ENCODE data around the gene STX12. TPM values are rescaled to one million over a fixed set of nuclear protein-coding genes. Genes with fewer than 3 reads are reported as not detected.
"Not testable (repeated sequence)": the region's sequence is repeated elsewhere in the genome, so short reads cannot be mapped to it uniquely, and the experiment has no call there.

STX12 gene
- total RNA-seq, 1 donor from 2014 or later = 26.5 TPM

DNA sequence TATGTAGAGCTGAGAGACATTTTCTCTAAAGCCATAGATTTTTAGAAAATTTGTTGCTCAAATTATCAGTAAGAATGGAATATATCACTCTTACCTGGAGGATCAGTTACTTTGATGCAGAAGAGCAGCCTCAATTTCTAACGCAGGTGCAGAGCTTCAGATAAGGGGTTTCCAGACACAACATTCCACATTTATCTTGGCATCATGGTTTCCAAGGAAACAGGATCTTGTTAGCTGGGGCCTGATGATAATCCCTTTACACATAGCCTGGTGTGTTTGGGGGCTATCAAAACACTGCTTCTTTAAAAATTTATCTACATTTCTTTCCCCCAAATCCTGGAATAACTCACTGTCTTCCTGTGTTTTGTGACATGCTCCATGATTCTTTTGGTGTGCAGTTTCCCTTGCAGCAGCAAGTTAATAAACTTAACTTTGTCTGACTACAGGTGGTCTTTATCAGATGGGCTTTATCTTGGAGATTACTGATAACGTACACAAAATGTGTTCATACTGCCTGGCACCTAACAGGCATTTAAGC lies 2.7 kb upstream of the STX12 start:
- no peaks in the 10 kb centered on the region for H3K36me3 Mint-ChIP-seq (ENCODE audit: low read depth)
- TF ChIP-seq, protein P1, sequence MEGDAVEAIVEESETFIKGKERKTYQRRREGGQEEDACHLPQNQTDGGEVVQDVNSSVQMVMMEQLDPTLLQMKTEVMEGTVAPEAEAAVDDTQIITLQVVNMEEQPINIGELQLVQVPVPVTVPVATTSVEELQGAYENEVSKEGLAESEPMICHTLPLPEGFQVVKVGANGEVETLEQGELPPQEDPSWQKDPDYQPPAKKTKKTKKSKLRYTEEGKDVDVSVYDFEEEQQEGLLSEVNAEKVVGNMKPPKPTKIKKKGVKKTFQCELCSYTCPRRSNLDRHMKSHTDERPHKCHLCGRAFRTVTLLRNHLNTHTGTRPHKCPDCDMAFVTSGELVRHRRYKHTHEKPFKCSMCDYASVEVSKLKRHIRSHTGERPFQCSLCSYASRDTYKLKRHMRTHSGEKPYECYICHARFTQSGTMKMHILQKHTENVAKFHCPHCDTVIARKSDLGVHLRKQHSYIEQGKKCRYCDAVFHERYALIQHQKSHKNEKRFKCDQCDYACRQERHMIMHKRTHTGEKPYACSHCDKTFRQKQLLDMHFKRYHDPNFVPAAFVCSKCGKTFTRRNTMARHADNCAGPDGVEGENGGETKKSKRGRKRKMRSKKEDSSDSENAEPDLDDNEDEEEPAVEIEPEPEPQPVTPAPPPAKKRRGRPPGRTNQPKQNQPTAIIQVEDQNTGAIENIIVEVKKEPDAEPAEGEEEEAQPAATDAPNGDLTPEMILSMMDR (conservative IDR thresholded peaks at IDR 0.05) = no peak
- no peak overlapping the region for H3K27ac Mint-ChIP-seq (ENCODE audit: unreplicated experiment)
- DNase-seq (ENCODE audit: low read depth, low spot score) = no peak
- H3K27me3 Mint-ChIP-seq (ENCODE audit: low read depth) = no peaks in the 10 kb centered on the region
- H3K4me3 Mint-ChIP-seq = no peak overlapping the region
- H3K4me1 Mint-ChIP-seq = peaks cover 14% of the 10 kb centered on the region
- no peaks in the 10 kb centered on the region for H3K9me3 Mint-ChIP-seq

DNA sequence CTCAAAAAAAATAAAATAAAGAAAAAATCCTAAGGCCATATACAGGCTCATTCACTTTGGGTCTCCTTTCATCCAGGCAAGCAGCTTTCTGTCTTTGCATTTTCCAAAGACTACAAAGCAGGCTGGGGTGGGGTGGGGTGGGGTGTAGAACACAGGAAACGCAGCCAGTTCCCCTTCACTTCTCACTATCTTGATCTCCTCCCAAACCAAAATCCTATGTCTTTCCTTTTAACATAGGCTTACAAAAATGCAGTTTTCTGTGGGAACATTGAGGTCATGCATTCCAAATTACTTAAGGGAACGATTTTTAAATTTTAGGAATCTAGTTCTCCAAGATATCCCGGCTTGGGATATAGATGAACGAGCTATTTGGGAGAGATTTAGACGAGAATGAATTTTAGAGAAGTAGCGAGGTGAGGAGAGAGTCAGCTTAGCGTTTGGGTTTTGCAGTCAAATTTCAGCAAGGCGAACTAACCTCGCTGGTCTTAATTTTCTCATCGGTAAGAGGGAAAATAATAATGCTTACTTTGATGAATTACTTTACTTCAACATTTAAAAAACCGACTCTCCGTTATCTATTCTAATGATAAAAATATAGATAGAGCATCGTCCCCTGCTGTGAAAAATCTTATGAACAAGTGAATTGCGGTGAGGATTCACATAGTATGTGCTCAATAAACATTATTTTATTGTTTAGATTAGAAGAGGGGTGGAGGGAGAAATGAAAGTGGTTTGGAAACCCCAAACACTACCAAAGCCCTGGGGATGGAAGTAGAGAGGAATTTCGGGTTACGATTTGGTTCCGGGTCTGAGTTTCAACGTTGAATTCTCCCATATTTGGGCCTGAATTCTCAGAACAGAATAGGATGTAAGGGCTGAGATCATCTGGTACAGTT lies 735 bp upstream of the STX12 start:
- Mint-ChIP-seq H3K4me3 (peak overlapping the region; percentile 97), H3K9me3 (no peaks in the 10 kb centered on the region), H3K27ac (ENCODE audit: unreplicated experiment) (peak overlapping the region; percentile 73), H3K36me3 (ENCODE audit: low read depth) (no peaks in the 10 kb centered on the region), H3K4me1 (peaks cover 14% of the 10 kb centered on the region), H3K27me3 (ENCODE audit: low read depth) (no peaks in the 10 kb centered on the region)
- TF ChIP-seq, protein P1 (conservative IDR thresholded peaks at IDR 0.05) = no peak
- DNase-seq (ENCODE audit: low read depth, low spot score) = no peak

DNA sequence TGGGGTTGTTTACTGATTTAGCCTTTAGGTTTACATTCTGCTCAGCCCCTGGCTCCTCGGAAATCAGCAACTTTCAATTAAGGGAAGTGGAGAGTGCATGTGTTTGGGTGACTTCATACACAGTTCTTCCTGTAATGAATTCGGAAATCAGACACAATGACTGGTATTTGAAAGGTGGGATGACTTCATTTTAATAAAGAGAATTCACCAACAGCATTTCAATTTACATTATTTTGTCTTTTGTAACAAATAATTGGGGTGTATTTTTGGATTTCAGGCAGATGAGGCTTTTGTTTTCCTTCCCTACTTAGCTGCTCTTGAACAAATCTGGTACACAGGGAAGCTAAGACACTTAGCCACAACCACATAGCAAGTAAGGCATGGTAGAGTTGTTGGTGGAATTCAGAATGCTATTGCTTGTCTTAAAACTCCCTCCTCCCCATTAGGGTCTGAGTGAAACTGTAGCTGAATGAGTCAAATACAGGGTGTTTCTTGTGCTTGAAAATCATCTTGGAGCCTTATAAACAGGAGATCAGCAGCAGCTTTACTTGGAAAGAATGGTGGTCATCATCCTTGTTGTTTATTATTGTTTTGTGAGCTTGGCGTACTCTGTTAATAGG lies 917 bp downstream of the STX12 start:
- no peak for DNase-seq (ENCODE audit: low read depth, low spot score)
- no peaks in the 10 kb centered on the region for H3K9me3 Mint-ChIP-seq
- H3K27ac Mint-ChIP-seq (ENCODE audit: unreplicated experiment) = peak overlapping the region; percentile 90
- peak overlapping the region; percentile 88 for H3K4me3 Mint-ChIP-seq
- H3K36me3 Mint-ChIP-seq (ENCODE audit: low read depth) = no peaks in the 10 kb centered on the region
- H3K27me3 Mint-ChIP-seq (ENCODE audit: low read depth) = no peaks in the 10 kb centered on the region
- H3K4me1 Mint-ChIP-seq = peaks cover 14% of the 10 kb centered on the region
- TF ChIP-seq, protein P1 (conservative IDR thresholded peaks at IDR 0.05) = no peak

DNA sequence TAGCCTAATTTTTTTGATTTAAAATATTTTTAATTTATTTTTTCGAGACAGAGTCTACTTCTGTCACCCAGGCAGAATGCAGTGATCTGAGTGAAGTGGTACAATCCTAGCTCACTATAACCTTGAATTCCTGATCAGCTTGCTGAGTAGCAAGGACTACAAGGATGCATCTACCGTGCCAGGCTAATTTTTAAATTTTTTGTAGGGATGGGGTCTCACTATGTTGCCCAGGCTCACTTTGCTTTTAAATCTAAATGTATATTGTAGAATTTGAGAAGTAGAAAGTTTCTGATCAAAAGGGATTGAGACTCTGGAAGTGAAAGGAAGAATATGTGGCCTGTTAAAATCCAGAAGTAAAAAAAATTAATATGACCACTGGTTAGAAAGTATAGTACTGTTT lies 1.6 kb downstream of the STX12 start:
- Mint-ChIP-seq H3K36me3 (ENCODE audit: low read depth) (no peaks in the 10 kb centered on the region), H3K4me3 (no peak overlapping the region), H3K4me1 (peaks cover 14% of the 10 kb centered on the region), H3K27ac (ENCODE audit: unreplicated experiment) (no peak overlapping the region), H3K9me3 (no peaks in the 10 kb centered on the region), H3K27me3 (ENCODE audit: low read depth) (no peaks in the 10 kb centered on the region)
- TF ChIP-seq, protein P1 (conservative IDR thresholded peaks at IDR 0.05) = no peak
- DNase-seq (ENCODE audit: low read depth, low spot score) = no peak

DNA sequence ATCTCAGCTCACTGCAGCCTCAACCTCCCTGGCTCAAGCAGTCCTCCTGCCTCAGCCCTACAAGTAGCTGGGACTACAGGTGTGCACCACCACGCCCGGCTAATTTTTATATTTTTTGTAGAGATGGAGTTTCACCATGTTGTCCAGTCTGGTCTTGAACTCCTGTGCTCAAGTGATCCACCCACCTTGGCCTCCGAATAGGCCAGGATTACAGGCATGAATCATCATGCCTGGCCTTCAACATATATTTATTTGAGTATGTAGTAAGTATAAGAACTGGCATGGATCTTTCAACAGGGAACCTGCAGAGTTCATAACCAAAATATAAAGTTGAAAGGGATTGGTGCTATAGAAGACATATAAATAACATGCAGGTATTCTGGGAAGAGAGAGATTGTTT lies 2.3 kb downstream of the STX12 start:
- H3K27ac Mint-ChIP-seq (ENCODE audit: unreplicated experiment); H3K36me3 Mint-ChIP-seq (ENCODE audit: low read depth); DNase-seq (ENCODE audit: low read depth, low spot score); H3K9me3 Mint-ChIP-seq; H3K27me3 Mint-ChIP-seq (ENCODE audit: low read depth): not testable (repeated sequence)
- peaks cover 14% of the 10 kb centered on the region for H3K4me1 Mint-ChIP-seq
- H3K4me3 Mint-ChIP-seq = peak overlapping the region; percentile 3

DNA sequence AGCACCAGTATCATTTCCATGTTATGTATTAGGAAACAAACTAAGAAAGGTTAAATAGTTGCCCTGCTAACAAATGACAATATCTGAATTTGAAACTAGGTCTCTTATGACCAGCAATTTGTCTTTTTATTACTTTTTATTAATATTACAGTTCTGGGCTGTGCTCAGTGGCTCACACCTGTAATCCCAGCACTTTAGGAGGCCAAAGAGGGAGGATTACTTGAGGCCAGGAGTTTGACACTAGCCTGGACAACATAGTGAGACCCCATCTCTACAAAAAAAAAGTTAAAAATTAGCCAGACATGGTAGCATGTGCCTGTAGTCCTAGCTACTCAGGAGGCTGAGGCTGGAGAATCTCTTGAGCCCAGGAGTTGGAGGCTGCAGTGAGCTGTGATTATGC lies 3.3 kb downstream of the STX12 start:
- H3K4me1 Mint-ChIP-seq = peaks cover 14% of the 10 kb centered on the region
- not testable (repeated sequence) for H3K27me3 Mint-ChIP-seq (ENCODE audit: low read depth); H3K27ac Mint-ChIP-seq (ENCODE audit: unreplicated experiment)

More for the DNA sequence above, 3.3 kb downstream of the STX12 start:
- H3K36me3 Mint-ChIP-seq (ENCODE audit: low read depth); H3K9me3 Mint-ChIP-seq; DNase-seq (ENCODE audit: low read depth, low spot score); H3K4me3 Mint-ChIP-seq: not testable (repeated sequence)
